Mesenchymal stem cell (in vitro differentiated cells and primary cell): ENCODE results near the gene ZC2HC1C.

Experiments
- DNase-seq: peaks from one replicate; pipeline ENCODE4 v3.0.0-alpha.2; 2013
- H2AFZ ChIP-seq: one replicate; pipeline ENCODE4 v1.6.1; 2013; ENCODE audit warnings: low read depth, mild to moderate bottlenecking, control low read depth, inconsistent platforms, low read length, moderate library complexity
- H2AK5ac ChIP-seq: 2 replicates; pipeline ENCODE4 v1.6.1; 2013; ENCODE audit warnings: low read length, moderate library complexity, mild to moderate bottlenecking, inconsistent platforms; ENCODE audit not compliant: severe bottlenecking
- H2BK120ac ChIP-seq: one replicate; pipeline ENCODE4 v1.6.1; 2013; ENCODE audit warnings: low read depth, mild to moderate bottlenecking, inconsistent platforms, low read length, moderate library complexity
- H2BK12ac ChIP-seq, 2 experiments: one replicate each; pipeline ENCODE4 v1.6.1; 2013; ENCODE audit warnings: inconsistent platforms in 2 of 2, low read length in 2 of 2, mild to moderate bottlenecking in 2 of 2, moderate library complexity in 2 of 2, control low read depth in 1 of 2
- H2BK15ac ChIP-seq: one replicate; pipeline ENCODE4 v1.6.1; 2013; ENCODE audit warnings: mild to moderate bottlenecking, low read depth, inconsistent platforms; ENCODE audit not compliant: poor library complexity, severe bottlenecking
- H2BK5ac ChIP-seq: 2 replicates; pipeline ENCODE4 v1.6.1; 2013; ENCODE audit warnings: low read depth, mild to moderate bottlenecking, low read length, control low read depth, inconsistent platforms; ENCODE audit not compliant: poor library complexity, severe bottlenecking
- H3K14ac ChIP-seq, 2 experiments: one replicate each; pipeline ENCODE4 v1.6.1; 2013; ENCODE audit warnings: inconsistent platforms in 2 of 2, low read length in 2 of 2, control low read depth in 1 of 2, mild to moderate bottlenecking in 1 of 2, moderate library complexity in 1 of 2
- H3K18ac ChIP-seq, 2 experiments: one replicate each; pipeline ENCODE4 v1.6.1; 2013; ENCODE audit warnings: inconsistent platforms in 2 of 2, low read length in 2 of 2, control low read depth in 1 of 2, low read depth in 1 of 2, mild to moderate bottlenecking in 1 of 2
- H3K23ac ChIP-seq, 2 experiments: one replicate each; pipeline ENCODE4 v1.6.1; 2013; ENCODE audit warnings: inconsistent platforms in 2 of 2, low read length in 2 of 2, mild to moderate bottlenecking in 2 of 2, moderate library complexity in 2 of 2, control low read depth in 1 of 2
- H3K27ac ChIP-seq: 2 replicates; pipeline ENCODE4 v1.5.1; 2013; ENCODE audit warnings: mild to moderate bottlenecking, moderate library complexity, low read length, control low read depth, inconsistent platforms; ENCODE audit not compliant: poor library complexity, severe bottlenecking
- H3K27me3 ChIP-seq, 2 experiments: 2 replicates each; pipeline versions ENCODE4 v1.6.1 to v1.7.0; 2013; ENCODE audit warnings: low read length in 2 of 2, mild to moderate bottlenecking in 2 of 2, moderate library complexity in 2 of 2, control low read depth in 1 of 2, inconsistent platforms in 1 of 2; ENCODE audit not compliant: control insufficient read depth in 1 of 2, insufficient read depth in 1 of 2
- H3K36me3 ChIP-seq, 2 experiments: 2 replicates each; pipeline versions ENCODE4 v1.6.1 to v1.7.0; 2013; ENCODE audit warnings: low read length in 2 of 2, control low read depth in 1 of 2, inconsistent platforms in 1 of 2, low read depth in 1 of 2, mild to moderate bottlenecking in 1 of 2; ENCODE audit not compliant: insufficient read depth in 2 of 2, control insufficient read depth in 1 of 2
- H3K4ac ChIP-seq, 2 experiments: one replicate each; pipeline ENCODE4 v1.6.1; 2013; ENCODE audit warnings: inconsistent platforms in 2 of 2, low read length in 2 of 2, mild to moderate bottlenecking in 2 of 2, moderate library complexity in 2 of 2, control low read depth in 1 of 2, low read depth in 1 of 2
- H3K4me1 ChIP-seq: 2 replicates; pipeline ENCODE4 v1.6.1; 2013; ENCODE audit warnings: low read depth, low read length, control low read depth; ENCODE audit not compliant: control insufficient read depth, insufficient read depth
- H3K4me2 ChIP-seq: 2 replicates; pipeline ENCODE4 v1.6.1; 2013; ENCODE audit warnings: low read length, mild to moderate bottlenecking, inconsistent platforms; ENCODE audit not compliant: poor library complexity, severe bottlenecking
- H3K4me3 ChIP-seq, 2 experiments: 2 replicates each; pipeline versions ENCODE4 v1.5.1 to v1.7.0; 2013; ENCODE audit warnings: low read length in 2 of 2, mild to moderate bottlenecking in 2 of 2, control low read depth in 1 of 2, low read depth in 1 of 2; ENCODE audit not compliant: insufficient read depth in 1 of 2
- H3K79me1 ChIP-seq: replicated peaks from 2 replicates; pipeline ENCODE4 v1.6.1; 2013; ENCODE audit warnings: mild to moderate bottlenecking, control low read depth, low read length, inconsistent platforms; ENCODE audit not compliant: poor library complexity, severe bottlenecking
- H3K9ac ChIP-seq: 2 replicates; pipeline ENCODE4 v1.7.0; 2013; ENCODE audit warnings: mild to moderate bottlenecking, low read length, moderate library complexity
- H3K9me3 ChIP-seq: 2 replicates; pipeline ENCODE4 v1.7.0; 2013; ENCODE audit warnings: mild to moderate bottlenecking, low read length; ENCODE audit not compliant: control insufficient read depth
- H4K8ac ChIP-seq: one replicate; pipeline ENCODE4 v1.6.1; 2013; ENCODE audit warnings: inconsistent platforms, mild to moderate bottlenecking, low read length, moderate library complexity
- H4K91ac ChIP-seq: one replicate; pipeline ENCODE4 v1.6.1; 2013; ENCODE audit warnings: mild to moderate bottlenecking, low read length, inconsistent platforms
- WGBS: methylation state at CpG from one replicate; pipeline ENCODE4 v1.1.7; 2013; ENCODE audit warnings: mixed read lengths; 5-methylcytosine and 5-hydroxymethylcytosine counted together

The ZC2HC1C gene

GRCh38 chr14:75048101-75048500 lies 21.3 kb upstream of the ZC2HC1C start:
- Histone ChIP-seq H3K27me3 (no peaks in the 10 kb centered on the region), H2BK5ac (no peak overlapping the region), H3K18ac (no peak overlapping the region), H3K4ac (no peak overlapping the region), H3K4me1 (peaks cover 6% of the 10 kb centered on the region), H3K14ac (no peak overlapping the region), H4K91ac (no peak overlapping the region), H2BK12ac (no peak overlapping the region), H3K4me3 (no peak overlapping the region), H3K9ac (peak overlapping the region; percentile 93), H3K23ac (no peak overlapping the region), H3K4me2 (no peak overlapping the region), H2BK120ac (no peak overlapping the region), H3K36me3 (peaks cover 0 to 11% of the 10 kb centered on the region in 2 experiments), H3K9me3 (no peaks in the 10 kb centered on the region), H2AK5ac (no peak overlapping the region), H2BK15ac (no peak overlapping the region), H2AFZ (no peak overlapping the region), H3K27ac (no peak overlapping the region), H4K8ac (no peak overlapping the region), H3K79me1 (peaks cover 9% of the 10 kb centered on the region)
- WGBS, result 98% methylated on average over 2 of the region's 2 CpGs
- no peak for DNase-seq

- no peak overlapping the region for H2AK5ac ChIP-seq
- H2AFZ ChIP-seq, result no peak overlapping the region
- H2BK5ac ChIP-seq, result no peak overlapping the region
- peak overlapping the region; percentile 93 for H3K9ac ChIP-seq
- no peak for DNase-seq
- H3K4me1 ChIP-seq, result peaks cover 6% of the 10 kb centered on the region
- no peak overlapping the region for H3K4ac ChIP-seq
- no peak overlapping the region for H3K23ac ChIP-seq
- peaks cover 12% of the 10 kb centered on the region for H3K79me1 ChIP-seq
- H2BK120ac ChIP-seq, result no peak overlapping the region
- H4K91ac ChIP-seq, result no peak overlapping the region
- H3K27ac ChIP-seq, result no peak overlapping the region
- 98% methylated on average over 5 of the region's 5 CpGs for WGBS
- no peak overlapping the region for H3K18ac ChIP-seq
- peak overlapping the region in 1 of 2 experiments; percentile 79 for H3K4me3 ChIP-seq
- no peak overlapping the region for H2BK12ac ChIP-seq
- H3K27me3 ChIP-seq, result no peaks in the 10 kb centered on the region
- H3K4me2 ChIP-seq, result no peak overlapping the region
- H3K9me3 ChIP-seq, result no peaks in the 10 kb centered on the region
- no peak overlapping the region for H2BK15ac ChIP-seq
- peaks cover 0 to 6% of the 10 kb centered on the region in 2 experiments for H3K36me3 ChIP-seq
- no peak overlapping the region for H3K14ac ChIP-seq
- no peak overlapping the region for H4K8ac ChIP-seq
Observed at GRCh38 chr14:75049136-75049535, 20.3 kb upstream of the ZC2HC1C start.

GRCh38 chr14:75049731-75050201 lies 19.7 kb upstream of the ZC2HC1C start:
- no peak overlapping the region for H4K8ac ChIP-seq
- no peak overlapping the region for H2BK12ac ChIP-seq
- DNase-seq, result no peak
- no peak overlapping the region for H2BK5ac ChIP-seq
- H2AFZ ChIP-seq, result no peak overlapping the region
- H3K4me2 ChIP-seq, result no peak overlapping the region
- peaks cover 0 to 6% of the 10 kb centered on the region in 2 experiments for H3K36me3 ChIP-seq
- peaks cover 6% of the 10 kb centered on the region for H3K4me1 ChIP-seq
- no peak overlapping the region for H4K91ac ChIP-seq
- H3K27ac ChIP-seq, result no peak overlapping the region
- no peak overlapping the region for H3K18ac ChIP-seq
- 100% methylated on average over 3 of the region's 3 CpGs for WGBS
- H2AK5ac ChIP-seq, result no peak overlapping the region
- H3K4me3 ChIP-seq, result peak overlapping the region in 1 of 2 experiments; percentile 79
- no peak overlapping the region for H3K14ac ChIP-seq
- no peaks in the 10 kb centered on the region for H3K9me3 ChIP-seq
- H2BK15ac ChIP-seq, result no peak overlapping the region
- no peak overlapping the region for H3K4ac ChIP-seq
- H3K23ac ChIP-seq, result no peak overlapping the region
- H3K27me3 ChIP-seq, result no peaks in the 10 kb centered on the region
- no peak overlapping the region for H2BK120ac ChIP-seq
- H3K9ac ChIP-seq, result peak overlapping the region; percentile 93
- peaks cover 12% of the 10 kb centered on the region for H3K79me1 ChIP-seq

GRCh38 chr14:75050852-75051555 lies 18.4 kb upstream of the ZC2HC1C start, which contains the start of gene MLH3:
TSS of gene MLH3 (minus strand) at chr14:75051467. CDS start at chr14:75049655, 1,812 bp downstream.
- peaks cover 4% of the 10 kb centered on the region for H3K4me1 ChIP-seq
- peak within 1 kb of the TSS; percentile 67 for H3K27ac ChIP-seq
- H2AK5ac ChIP-seq, result no peak within 1 kb of the TSS
- peak; percentile 76 for DNase-seq
- peak within 1 kb of the TSS; percentile 63 to 79 for H3K4me3 ChIP-seq
- H3K18ac ChIP-seq, result peak within 1 kb of the TSS; percentile 76 to 96
- peaks cover 0 to 6% of the 10 kb centered on the region in 2 experiments for H3K36me3 ChIP-seq
- peak within 1 kb of the TSS; percentile 35 for H4K8ac ChIP-seq
- peaks cover 12% of the 10 kb centered on the region for H3K79me1 ChIP-seq
- peak within 1 kb of the TSS; percentile 100 for H2BK15ac ChIP-seq
- no peak within 1 kb of the TSS for H2BK5ac ChIP-seq
- H2BK120ac ChIP-seq, result peak within 1 kb of the TSS; percentile 12
- H3K14ac ChIP-seq, result no peak within 1 kb of the TSS
- no peaks in the 10 kb centered on the region for H3K9me3 ChIP-seq
- peak within 1 kb of the TSS; percentile 73 for H2AFZ ChIP-seq
- H3K9ac ChIP-seq, result peak within 1 kb of the TSS; percentile 93
- H3K4ac ChIP-seq, result peak within 1 kb of the TSS; percentile 68 to 94
- H3K23ac ChIP-seq, result peak within 1 kb of the TSS in 1 of 2 experiments; percentile 69
- no peaks in the 10 kb centered on the region for H3K27me3 ChIP-seq
- H4K91ac ChIP-seq, result peak within 1 kb of the TSS; percentile 49
- H2BK12ac ChIP-seq, result no peak within 1 kb of the TSS
- WGBS, result 2% methylated on average over 58 of the region's 59 CpGs
- peak within 1 kb of the TSS; percentile 64 for H3K4me2 ChIP-seq
